Iris pigment epithelial cell (primary cell): Measurements from ENCODE around the gene WDR72.
"Not testable (repeated sequence)": the region's sequence is repeated elsewhere in the genome, so short reads cannot be mapped to it uniquely, and the experiment has no call there.

ENCODE experiments used
- DNase-seq: peaks from one replicate; pipeline ENCODE4 v3.0.0-alpha.2; 2011; ENCODE audit warnings: low read depth

WDR72 gene

DNA sequence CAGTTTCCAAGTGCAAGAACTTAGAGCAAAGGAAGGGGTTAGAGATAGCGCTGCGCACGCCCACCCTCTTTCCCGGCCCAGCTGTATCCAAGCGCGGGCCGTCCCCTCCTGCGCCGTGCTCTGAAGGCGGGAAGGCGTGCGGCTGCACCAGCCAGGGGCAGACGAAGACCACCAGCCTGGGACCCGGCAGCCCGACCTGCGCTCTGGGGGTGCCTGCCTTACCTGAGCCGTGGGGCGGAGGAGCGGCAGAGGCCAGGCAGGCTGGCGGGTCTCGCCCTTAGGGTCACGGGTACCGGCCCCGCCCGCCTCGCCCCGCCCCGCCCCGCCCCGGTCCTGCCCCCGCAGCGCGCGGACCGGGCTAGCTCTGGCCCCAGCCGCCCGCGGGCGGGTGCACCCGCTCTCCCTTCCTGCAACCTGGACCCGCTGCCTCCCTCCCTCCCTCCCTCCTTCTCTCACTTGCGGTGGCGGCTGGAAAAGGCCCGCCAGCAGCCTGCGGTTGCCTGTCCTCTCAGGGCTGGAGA is at the start of gene WDR72:
Gene WDR72 (minus strand): TSS at position 253 of the 521 bp plus-strand sequence. CDS start 26,514 bp downstream, outside the sequence.
- no peak for DNase-seq

DNA sequence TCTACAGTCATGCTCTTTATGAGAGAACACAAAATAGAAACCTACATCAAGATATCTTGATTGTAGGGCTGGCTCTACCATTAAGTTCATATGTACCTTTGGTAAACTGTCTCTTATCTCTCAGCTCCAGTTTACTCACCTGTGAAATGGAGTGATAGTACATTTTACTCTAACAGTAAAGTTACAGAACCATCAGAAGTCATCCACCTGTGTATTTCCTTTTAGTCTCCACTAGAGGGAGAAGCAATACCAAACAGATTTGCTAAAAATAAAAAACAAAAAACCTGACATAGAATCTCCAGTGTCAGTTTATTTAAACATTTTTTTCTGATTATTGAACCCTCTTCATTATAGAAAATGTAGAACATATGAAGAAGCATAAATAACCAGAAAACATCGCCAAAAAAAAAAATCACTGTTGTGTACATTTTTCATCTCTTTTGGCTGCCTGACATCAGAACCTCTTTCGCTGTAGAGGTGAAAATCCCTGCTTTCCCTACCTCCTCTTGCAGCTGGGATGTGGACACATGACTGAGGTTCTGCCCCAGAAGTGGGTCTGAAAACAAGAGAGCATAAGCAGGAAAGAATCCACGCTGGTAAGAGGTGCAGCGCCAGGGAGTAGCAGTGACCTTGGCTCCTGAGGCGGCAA is 48.7 kb upstream of the WDR72 start:
- peak; percentile 8 for DNase-seq

DNA sequence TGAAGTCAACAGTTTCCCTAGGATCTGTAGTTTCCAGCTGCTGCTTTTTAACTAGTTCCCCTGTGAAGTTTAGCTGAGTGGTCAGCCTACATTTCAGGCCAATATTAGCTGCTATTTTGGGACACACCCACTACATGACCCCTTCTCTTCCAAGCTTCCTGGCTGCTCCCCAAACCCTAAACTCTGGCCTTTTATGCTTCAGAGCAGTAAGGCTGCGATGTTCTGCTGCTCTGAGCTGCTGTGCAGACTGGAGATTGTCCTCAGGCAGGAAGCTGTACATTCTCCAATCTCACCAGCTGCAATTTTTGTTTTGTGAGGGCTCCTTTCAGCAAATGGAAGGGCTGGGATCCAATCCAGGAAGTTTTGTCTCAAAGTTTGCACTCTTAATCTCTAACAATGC is 48.0 kb upstream of the WDR72 start:
- no peak for DNase-seq

DNA sequence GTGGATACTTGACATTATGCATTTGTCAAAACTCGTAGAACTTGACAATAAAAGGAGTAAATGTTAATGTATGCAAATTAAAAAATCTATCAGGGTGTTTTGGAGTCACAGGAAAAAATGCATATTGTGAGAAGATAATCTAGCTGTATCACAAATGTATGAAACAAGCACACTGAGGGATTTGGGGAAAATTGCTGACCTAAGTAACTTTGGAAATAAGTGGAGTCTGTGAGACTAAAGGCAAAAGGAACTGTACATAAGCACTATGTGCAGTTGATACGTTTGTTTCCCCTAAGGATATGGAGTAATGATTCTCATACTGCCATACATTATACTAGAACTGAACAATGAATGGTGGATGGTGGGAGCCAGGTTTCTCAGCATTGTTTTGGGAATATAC is 43.2 kb upstream of the WDR72 start:
- DNase-seq = no peak

DNA sequence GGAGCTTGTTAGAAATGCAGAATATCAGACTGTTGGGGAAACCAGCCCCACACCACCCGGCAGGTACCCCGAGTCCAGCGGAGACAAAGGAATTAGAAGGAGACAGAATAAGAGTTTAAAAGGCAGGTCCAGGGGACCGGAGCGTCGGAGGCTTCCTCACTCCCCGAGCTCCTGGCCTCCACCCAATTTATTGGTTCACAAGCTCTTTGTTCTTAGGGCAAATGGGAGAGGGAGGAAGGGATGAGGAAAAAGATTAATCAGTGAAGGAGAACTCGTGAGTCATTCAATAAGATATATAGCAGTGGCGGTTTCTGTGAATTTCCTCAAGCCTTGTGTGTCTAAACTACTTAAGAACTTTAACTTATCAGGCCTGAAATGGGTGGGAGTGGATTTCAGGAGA is 32.1 kb upstream of the WDR72 start:
- DNase-seq = no peak

DNA sequence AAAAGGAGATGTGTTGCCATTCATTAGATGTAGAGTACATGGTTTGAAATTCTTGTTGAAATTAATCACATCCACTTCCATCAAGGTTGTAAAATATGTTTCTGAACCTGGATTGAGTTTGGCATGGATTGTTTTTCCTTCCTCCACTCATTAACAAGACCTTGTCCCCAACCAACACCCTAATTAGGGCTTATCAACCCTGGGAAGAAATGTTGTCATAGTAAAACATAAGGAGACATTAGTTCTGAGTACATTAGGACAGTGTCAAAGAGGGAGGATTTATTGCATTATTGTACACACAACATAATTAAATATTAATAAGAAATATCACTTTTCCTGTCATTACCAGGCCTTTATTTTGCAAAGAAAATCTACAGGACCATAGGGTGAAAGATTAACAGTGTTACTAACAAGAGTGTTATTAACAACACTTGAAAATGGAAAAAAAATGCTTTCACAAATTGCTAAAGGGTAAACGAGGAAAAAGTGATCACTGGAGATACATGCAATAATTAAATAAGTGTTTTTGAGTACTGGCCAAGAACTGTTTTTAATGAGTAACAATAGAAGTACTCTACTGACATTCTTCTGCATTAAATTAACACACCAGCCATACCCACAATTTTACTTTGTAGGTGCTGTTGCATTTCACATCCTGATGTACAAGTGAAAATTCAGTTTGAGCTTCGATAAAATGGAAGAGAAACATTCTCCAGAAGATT is 30.4 kb upstream of the WDR72 start:
- DNase-seq = no peak

DNA sequence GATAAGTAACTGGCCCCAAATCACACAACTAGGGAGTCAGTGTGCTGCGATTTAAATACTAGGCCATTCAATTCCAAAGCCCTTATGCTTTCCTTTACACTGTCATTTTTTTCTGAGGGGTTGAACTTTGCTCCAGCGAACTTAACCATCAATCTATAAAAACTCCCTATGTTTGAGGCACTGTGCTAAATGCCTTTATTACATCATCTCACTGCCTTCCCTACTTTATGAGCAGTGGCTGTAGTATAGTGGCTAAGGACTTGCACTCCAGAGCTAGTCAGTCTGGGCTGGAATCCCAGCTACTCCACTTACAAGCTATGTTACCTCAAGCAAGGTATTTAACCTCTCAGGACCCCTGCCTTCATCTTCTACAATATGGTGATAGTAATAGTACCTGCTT is 26.9 kb upstream of the WDR72 start:
- DNase-seq = no peak

DNA sequence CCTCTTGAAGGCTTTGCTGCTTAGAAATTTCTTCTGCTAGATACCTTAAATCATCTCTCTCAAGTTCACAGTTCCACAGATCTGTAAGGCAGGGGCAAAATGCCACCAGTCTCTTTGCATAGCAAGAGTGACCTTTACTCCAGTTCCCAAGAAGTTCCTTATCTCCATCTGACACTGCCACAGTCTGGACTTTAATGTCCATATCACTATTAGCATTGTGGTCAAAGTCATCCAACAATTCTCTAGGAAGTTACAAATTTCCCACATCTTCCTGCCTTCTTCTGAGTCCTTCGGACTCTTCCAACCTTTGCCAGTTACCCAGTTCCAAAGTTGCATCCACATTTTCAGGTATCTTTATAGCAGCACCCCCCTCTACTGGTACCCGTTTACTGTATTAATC is 25.8 kb upstream of the WDR72 start:
- not testable (repeated sequence) for DNase-seq

DNA sequence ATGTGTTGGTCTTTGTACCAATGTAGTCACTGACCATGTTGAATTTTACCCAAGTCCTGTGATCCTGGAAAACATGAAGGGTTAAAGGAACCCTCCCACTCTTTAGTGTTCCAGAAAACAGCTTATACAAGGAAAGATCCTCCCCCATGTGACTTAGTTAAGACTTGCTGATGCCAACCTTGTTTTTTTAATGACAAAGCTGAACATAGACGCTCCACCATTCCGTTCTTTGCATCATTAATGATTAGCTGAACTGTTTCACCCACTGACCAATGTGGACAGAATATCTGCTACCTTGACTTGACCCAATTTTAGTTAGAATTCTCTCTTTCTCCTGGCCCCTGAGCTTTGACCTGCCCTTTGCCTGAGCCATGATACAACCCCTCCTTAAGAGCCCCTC is 3.5 kb upstream of the WDR72 start:
- no peak for DNase-seq

DNA sequence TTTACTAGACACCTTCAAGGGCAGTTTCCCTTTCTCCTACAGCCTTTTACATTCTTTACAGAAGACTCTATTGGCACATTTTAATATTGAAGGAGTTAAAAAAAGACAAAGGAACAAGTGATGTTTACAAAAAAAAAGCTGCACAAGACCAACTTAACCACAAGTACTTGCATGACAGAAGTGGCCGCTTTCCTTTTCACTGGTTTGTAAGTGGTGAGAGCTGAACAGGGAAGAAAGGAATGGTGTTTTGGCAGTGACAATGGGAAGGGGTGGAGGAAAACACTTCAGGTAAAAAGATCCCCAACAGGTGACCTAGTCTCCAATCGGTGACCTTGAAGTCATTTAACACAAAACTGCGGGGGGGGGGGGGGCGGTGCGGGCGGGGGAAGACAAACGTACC is 1.1 kb downstream of the WDR72 start:
- DNase-seq = no peak

DNA sequence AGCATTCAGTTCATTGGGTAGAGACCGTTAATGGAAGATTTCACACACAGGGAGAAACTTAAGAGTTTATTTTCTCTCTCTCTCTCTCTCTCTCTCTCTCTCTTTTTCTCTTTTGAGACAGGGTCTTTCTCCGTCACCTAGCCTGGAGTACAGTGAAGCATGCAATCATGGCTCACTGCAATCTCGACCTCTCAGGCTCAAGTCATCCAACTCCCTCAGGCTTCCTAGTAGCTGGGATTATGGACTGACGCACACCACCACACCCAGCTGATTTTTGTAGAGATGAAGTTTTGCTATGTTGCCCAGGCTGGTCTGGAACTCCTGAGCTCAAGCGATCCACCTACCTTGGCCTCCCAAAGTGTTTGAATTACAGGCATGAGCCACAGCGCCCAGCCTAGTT is 1.6 kb downstream of the WDR72 start:
- DNase-seq = no peak

DNA sequence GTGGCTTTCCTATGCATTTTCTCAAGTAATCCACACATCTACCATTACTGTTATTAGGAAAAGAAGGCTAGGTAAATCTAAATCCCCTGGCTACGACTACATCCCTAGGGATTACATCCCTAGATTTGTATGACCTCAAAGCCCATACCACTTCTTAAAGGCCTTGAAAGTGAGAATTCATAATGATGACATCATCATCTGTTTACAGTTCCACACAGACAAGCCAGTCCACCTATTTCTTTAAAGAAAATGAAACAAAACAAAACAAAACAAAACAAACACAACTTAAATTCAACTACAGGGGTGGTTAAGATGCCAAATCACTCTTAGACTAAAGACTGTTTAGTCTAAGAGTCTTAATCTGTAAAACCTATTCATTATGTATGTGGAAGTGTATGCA is 5.7 kb downstream of the WDR72 start:
- DNase-seq = no peak

DNA sequence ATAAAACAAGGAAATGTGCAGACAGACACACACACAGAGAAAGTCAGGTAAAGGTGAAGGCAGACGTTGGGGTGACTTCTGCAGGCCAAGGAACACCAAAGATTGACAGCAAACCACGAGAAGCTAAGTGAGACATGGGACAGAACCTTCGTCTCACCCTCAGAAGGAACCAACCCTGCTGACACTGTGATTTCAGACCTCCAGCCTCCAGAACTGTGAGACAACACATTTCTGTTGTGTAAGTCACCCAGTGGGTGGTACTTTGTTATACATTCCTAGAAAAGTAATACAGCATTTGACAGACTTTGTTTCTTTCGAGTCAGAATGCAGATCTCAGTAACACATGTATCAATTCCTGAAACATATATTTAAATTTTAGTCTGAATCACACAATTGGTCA is 7.1 kb downstream of the WDR72 start:
- DNase-seq = no peak

DNA sequence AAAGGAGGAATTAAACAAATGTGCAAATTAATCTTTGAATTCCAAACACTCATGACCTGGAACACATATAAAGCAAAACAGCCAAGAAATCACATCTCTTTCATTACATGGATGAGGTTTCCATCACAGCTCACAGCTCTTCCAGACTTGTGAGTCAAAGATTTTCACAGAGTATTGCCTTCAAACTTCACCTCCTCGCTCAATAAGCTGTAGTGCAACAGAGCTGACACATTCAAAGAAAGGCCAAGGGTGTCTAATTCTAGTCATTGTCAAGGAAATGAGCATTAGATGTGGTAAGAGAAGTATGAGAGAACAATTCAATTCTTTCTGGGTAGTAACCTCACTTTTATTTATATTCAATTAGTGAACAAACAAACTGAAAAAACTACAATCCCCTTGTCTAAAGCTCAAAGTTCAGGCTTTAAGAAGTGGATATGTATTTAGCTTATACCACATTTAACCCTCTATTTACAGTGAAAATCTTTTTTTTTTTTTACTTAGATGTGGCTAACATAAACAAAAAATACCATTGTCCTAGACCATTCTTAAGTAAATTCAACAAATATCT is 11.9 kb downstream of the WDR72 start:
- no peak for DNase-seq

DNA sequence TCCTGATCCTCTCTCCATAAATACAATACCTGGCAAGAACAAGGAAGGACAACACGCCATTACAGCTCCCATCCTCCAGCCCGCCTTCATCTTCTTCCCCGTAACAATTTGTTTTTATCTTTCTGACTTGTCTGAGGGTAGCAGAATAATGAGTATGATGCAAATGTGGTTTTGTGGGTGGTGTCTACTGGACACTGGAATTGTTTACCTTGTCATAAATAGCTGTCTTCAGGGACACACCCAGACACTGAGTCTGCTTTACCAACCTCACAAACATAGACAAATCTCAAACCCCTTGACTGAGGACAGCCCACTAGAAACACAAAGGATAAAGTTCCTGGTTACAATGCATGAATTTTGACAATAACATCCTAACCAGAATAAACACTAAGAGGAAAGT is 13.4 kb downstream of the WDR72 start:
- DNase-seq = no peak

DNA sequence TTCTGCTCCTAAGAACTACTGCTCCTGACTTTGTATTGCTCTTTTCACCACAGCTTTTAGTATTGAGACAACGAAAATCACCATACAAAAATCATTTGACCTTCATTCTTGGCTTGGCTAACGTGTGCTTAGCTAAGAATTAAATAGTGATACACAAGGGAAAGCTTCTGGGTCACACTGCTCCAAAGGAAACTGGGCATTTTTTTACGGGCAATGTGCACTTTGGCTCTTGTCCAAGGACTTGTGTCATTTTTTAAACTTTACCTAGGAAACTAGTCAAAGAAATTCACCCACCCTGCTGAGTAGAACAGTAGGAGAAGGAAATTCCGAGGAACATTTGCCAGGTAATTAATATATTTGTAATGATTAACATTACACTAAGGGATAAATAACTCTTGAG is 19.8 kb downstream of the WDR72 start:
- no peak for DNase-seq

DNA sequence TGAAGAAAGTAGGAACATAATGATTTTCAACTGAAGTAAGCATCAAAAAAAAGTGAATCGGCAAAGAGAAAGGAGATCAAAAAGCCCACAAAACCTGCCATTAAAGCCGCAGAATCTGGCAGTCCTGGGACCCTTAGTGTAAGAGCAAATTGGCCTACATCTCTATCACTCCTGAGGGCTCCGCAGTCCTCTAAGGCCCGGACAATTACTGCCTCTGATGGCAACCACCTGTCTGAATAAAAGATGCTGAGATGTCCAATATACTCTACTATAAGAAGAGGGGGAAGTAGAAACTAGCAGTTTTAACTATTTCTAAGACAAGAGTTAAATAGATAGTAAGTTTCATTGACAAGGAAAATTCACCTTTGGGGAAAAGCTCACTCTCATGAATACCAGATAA is 20.3 kb downstream of the WDR72 start:
- no peak for DNase-seq

DNA sequence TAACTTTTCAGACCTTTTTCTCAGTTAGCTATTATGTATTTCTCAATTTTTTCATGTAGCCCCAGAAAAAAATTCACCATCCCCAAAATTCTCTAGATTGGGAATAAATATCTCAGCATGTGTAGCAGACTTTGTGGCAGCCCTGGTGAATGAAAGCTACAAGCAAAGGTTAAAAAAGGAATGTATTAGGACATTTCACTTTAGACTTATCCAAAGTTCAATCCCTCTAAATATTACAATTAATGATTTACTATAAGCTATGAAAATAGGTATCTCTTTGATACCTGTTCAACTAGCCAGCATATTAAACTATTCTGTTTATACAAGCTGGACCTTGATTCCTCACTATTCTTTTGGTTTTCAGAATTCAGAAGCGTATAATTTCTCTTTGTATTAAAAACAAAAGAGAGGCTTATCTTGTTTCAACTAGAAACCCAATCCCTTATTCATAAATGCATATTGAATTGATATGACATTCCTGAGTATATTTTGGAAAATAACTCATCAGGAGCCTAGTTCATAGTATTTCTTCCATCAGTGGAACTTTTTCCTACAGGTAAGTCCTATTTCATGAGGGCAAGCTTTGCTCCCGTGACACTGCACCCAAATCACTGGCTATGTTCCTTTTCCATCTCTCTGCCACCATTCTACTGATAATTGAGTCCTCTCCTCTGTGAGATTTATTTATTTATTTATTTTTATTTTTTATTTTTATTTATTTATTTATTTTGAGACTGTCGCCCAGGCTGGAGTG is 38.0 kb downstream of the WDR72 start:
- DNase-seq = no peak

DNA sequence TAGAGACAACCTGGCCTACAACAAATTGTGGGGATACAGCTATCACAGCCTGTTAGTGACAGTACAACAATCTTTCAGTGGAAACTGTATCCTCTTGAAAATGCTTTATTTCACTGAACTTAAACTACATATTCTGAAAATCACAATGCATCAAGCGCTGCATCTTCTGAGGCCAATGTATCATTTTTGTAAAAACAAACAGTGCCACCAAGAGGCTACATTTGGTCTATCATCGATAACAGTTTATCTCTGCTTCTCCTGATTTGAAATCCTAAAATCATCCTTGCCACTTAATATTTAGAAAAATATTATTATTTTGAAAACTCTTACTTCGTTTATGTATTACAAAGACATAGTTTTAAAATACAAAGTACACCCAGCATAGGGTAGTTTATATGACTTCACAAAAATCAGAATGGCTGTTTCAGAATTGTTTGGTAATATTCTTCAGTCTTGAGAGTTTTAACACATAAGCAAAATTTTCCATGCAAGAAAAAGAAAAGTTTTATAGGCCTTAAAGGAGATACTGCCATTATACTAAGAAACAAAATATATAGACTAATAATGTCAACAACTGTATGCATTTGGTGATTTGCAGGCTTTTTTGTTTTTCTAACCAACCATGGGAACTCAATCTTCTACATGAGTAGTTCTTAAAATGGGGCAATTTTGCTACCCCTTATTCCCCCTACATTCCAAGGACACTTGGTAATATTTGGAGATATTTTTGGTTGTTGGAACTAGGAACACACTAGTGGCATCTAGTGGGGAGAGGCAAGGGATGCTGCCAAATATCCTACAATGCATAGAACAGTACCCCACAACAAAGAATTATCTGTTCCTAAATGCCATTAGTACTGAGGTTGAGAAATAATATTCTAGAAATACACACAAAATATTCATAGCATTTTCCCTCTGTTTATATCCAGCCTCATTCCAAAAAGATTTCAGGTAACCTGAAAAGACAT is 42.3 kb downstream of the WDR72 start:
- no peak for DNase-seq

DNA sequence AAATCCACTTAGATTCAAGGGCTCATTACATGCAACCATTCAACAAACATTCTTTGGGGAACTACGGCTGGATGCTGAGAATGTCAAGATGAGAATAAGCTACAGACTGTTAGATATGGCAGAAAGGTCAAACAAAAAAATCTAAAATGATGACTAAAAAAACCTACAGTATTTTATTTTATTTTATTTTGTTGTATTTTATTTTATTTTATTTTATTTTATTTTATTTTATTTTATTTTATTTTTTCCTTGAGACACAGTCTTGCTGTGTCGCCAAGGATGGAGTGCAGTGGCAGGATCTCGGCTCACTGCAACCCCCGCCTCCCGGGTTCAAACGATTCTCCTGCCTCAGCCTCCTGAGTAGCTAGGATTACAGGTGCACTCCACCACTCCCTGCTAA is 46.2 kb downstream of the WDR72 start:
- no peak for DNase-seq

DNA sequence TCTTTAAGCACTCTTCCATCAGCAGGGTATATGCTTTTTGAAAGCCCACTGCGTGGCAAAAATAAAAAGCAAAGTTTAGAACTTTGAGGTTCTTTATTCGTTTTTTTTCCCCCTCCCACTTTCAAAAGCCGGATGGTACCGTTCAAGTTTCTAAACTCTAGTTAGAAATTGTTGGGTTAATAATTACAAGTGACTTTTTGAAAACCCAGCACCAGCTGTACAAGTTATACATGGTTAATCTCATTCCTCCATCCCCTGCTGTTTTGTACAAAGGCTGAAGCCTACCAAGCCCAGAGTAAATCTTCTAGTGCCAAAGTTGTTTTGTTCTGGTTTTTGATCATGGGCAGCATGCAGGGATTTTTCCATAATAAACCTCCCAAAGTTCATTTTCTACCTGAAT is 48.6 kb downstream of the WDR72 start:
- DNase-seq = no peak

DNA sequence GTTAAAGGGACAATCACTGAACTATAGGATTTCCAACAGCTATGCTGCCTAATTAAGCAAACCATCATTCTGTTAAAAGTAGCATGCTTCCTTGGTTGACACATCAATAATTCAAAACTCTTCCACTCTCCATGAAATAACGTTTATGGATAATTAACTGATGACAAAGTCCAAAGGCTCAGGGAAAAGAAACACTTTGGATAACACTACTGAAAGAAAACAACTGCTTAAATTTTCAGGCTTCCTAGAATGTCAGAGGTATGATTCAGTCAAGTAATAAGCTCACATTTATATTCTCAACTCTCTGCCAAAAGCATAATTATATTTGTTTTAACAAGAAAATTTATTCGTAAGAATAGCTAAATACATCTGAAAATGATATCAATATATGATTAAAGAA is 49.6 kb downstream of the WDR72 start:
- no peak for DNase-seq
